ENCODE measurements around the gene NUP210.

DNA sequence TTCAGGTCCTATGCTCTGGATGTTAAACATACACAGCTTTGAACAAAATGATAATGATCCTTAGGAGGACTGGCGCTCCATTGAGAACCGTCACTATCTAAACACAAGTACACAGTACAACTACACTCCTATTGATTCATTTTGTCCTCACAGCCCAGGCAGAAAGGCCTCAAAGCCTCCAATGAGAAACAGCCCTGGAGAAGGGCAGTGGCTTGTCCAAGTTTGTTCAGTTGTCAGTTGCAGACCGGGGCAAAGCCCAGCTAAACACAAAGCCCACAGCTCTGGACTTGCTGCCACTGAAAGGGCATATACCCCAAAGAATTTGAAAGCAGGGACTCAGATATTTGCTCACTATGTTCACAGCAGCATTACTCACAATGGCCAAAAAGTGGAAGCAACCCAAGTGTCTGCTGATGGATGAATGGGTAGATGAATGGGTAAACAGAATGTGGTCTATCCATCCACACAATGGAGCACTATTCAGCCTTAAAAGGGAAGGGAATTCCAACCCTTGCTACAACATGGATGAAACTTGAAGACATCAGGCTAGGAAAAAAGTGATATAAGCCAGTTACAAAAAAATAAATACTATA is 34.7 kb downstream of the NUP210 start:
- TF ChIP-seq POLR2AphosphoS5 (IDR thresholded peaks at IDR 0.05; ENCODE audit: low read depth, low read length) (no peak), POLR2A (IDR thresholded peaks at IDR 0.05; ENCODE audit: low read depth, low read length) (no peak)

Measured in GM12892 (cell line).